Measurements from ENCODE around the gene XK. TPM values are rescaled to one million over a fixed set of nuclear protein-coding genes. Genes with fewer than 3 reads are reported as not detected.
"Not testable (repeated sequence)": the region's sequence is repeated elsewhere in the genome, so short reads cannot be mapped to it uniquely, and the experiment has no call there.

Gene XK
- total RNA-seq, 1 donor from 2014 or later, result 1.1 TPM

GRCh38 chrX:37646254-37646653, 39.3 kb upstream of the XK start:
- H3K4me1 Mint-ChIP-seq (ENCODE audit: low read depth), result peaks cover 3% of the 10 kb centered on the region
- peaks cover 8% of the 10 kb centered on the region for H3K9me3 Mint-ChIP-seq (ENCODE audit: low read depth)
- H3K4me3 Mint-ChIP-seq (ENCODE audit: low read depth), result no peak overlapping the region
- no peaks in the 10 kb centered on the region for H3K27me3 Mint-ChIP-seq
- TF ChIP-seq CTCF (IDR thresholded peaks at IDR 0.05; ENCODE audit: unreplicated experiment), result peak; percentile 29
- no peaks in the 10 kb centered on the region for H3K36me3 Mint-ChIP-seq (ENCODE audit: insufficient read depth)
- H3K27ac Mint-ChIP-seq, result no peak overlapping the region
- no peak for DNase-seq (ENCODE audit: low spot score, unreplicated experiment)

- H3K27ac Mint-ChIP-seq; H3K4me1 Mint-ChIP-seq (ENCODE audit: low read depth); H3K36me3 Mint-ChIP-seq (ENCODE audit: insufficient read depth); DNase-seq (ENCODE audit: low spot score, unreplicated experiment); H3K27me3 Mint-ChIP-seq; H3K4me3 Mint-ChIP-seq (ENCODE audit: low read depth): not testable (repeated sequence)
- peaks cover 14% of the 10 kb centered on the region for H3K9me3 Mint-ChIP-seq (ENCODE audit: low read depth)
Measured at GRCh38 chrX:37650879-37651278, 34.7 kb upstream of the XK start.

- no peak for TF ChIP-seq CTCF (IDR thresholded peaks at IDR 0.05; ENCODE audit: unreplicated experiment)
- Mint-ChIP-seq H3K27me3 (no peaks in the 10 kb centered on the region), H3K36me3 (ENCODE audit: insufficient read depth) (no peaks in the 10 kb centered on the region), H3K27ac (no peak overlapping the region), H3K4me3 (ENCODE audit: low read depth) (no peak overlapping the region), H3K9me3 (ENCODE audit: low read depth) (peaks cover 17% of the 10 kb centered on the region), H3K4me1 (ENCODE audit: low read depth) (peaks cover 1% of the 10 kb centered on the region)
- no peak for DNase-seq (ENCODE audit: low spot score, unreplicated experiment)
Measured at GRCh38 chrX:37651921-37652452, 33.6 kb upstream of the XK start.

GRCh38 chrX:37652589-37653231, 32.9 kb upstream of the XK start:
- no peak for DNase-seq (ENCODE audit: low spot score, unreplicated experiment)
- no peaks in the 10 kb centered on the region for H3K27me3 Mint-ChIP-seq
- H3K4me1 Mint-ChIP-seq (ENCODE audit: low read depth), result peaks cover 1% of the 10 kb centered on the region
- no peaks in the 10 kb centered on the region for H3K36me3 Mint-ChIP-seq (ENCODE audit: insufficient read depth)
- H3K27ac Mint-ChIP-seq, result no peak overlapping the region
- TF ChIP-seq CTCF (IDR thresholded peaks at IDR 0.05; ENCODE audit: unreplicated experiment), result no peak
- H3K9me3 Mint-ChIP-seq (ENCODE audit: low read depth), result peaks cover 17% of the 10 kb centered on the region
- no peak overlapping the region for H3K4me3 Mint-ChIP-seq (ENCODE audit: low read depth)

GRCh38 chrX:37653397-37654085, 32.0 kb upstream of the XK start:
- H3K4me3 Mint-ChIP-seq (ENCODE audit: low read depth), result no peak overlapping the region
- H3K9me3 Mint-ChIP-seq (ENCODE audit: low read depth), result peaks cover 17% of the 10 kb centered on the region
- no peaks in the 10 kb centered on the region for H3K36me3 Mint-ChIP-seq (ENCODE audit: insufficient read depth)
- H3K4me1 Mint-ChIP-seq (ENCODE audit: low read depth), result peaks cover 1% of the 10 kb centered on the region
- TF ChIP-seq CTCF (IDR thresholded peaks at IDR 0.05; ENCODE audit: unreplicated experiment), result no peak
- no peak for DNase-seq (ENCODE audit: low spot score, unreplicated experiment)
- no peaks in the 10 kb centered on the region for H3K27me3 Mint-ChIP-seq
- H3K27ac Mint-ChIP-seq, result no peak overlapping the region

All from progenitor cell of endocrine pancreas (in vitro differentiated cells).